HG03457 (cell line): Measurements from ENCODE around the gene MNAT1.
"Not testable (repeated sequence)": the region's sequence is repeated elsewhere in the genome, so short reads cannot be mapped to it uniquely, and the experiment has no call there.

ENCODE experiments used
- ATAC-seq: cut with Tn5 transposase; IDR thresholded peaks from one replicate; pipeline ENCODE4 v1.9.1; 2021; ENCODE audit warnings: moderate number of reproducible peaks; ENCODE audit not compliant: unreplicated experiment

Gene MNAT1

DNA sequence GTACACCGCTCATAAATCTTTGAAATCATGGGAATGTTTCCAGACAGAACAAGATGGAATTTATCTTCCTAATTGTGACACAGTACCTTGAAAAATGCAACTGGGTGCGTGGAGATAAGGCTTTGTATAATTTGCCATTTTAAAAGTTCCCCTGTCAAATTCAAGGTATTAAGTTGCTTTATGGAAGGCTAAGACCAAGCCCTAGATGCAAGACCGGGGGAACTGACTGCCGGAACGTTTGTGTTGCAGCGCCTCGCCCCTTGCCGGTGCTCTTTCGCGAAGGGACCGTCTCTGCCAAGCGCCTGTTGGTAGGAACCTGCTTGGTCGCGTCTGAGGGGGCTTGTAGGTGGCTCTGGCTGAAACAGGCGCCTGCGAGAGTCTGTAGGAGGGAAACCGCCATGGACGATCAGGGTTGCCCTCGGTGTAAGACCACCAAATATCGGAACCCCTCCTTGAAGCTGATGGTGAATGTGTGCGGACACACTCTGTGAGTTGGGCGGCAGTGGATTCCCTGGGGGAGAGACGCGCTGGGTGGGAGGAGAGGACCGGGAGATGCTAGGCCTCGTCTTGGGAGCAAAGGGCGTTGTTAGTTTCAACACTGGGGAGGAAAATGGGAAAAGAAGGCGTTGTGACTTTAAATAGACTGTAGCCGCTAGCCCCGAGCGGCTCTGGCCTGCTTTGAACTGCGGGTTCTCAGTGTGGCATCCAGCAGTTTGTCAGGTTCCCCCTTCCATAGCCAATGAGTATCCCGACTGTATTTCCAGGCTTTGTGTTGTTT is at the start of gene MNAT1:
Gene MNAT1 (plus strand): TSS at position 297 of the 778 bp plus-strand sequence. CDS start 102 bp downstream, at position 399.
- ATAC-seq = peak; percentile 84

DNA sequence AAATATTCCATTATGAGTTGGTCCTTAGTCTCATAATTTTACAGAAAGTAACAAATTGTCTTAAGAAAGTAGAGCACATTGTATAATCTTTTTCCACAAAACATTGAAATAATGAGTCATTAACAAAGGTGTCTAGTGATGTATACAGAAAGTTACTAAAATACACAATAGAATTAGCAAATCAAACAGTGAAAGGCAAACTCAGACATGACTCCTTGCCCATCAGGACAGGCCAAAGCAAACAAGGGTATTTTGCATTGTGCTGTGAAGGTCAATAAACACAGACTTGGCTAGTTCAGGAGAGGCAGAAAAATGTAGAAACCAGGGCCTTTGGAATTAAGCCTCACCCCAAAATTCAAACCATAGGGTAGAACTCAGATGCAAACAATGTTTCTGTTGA is 47.7 kb upstream of the MNAT1 start:
- ATAC-seq = no peak

DNA sequence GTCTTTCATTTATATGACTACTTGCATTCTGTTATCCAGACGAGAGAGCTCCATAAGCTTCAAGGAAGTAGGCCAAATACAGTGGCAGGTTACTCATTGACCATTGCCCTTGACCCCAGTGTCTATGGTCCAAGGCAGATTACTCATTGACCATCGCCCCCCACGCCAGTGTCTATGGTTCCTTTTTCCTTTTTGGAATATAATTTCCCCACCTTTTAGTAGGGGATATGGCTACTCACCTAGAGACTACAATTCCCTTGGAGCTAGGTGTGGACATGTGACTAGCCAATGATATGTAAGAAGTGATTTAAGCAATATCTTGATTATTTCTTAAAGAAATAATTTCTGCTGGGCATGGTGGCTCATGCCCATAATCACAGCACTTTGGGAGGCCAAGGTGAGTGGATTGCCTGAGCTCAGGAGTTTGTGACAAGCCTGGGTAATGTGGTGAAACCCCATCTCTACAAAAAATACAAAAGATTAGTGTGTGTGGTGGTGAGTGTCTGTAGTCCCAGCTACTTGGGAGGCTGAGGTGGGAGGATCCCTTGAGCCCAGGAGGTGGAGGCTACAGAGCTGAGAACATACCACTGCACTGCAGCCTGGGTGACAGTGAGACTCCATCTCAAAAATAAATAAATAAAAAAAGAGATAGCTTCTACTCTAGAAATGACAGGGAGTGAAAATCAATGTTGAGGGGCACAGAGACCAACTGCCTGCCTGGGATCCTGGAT is 43.0 kb upstream of the MNAT1 start:
- no peak for ATAC-seq

DNA sequence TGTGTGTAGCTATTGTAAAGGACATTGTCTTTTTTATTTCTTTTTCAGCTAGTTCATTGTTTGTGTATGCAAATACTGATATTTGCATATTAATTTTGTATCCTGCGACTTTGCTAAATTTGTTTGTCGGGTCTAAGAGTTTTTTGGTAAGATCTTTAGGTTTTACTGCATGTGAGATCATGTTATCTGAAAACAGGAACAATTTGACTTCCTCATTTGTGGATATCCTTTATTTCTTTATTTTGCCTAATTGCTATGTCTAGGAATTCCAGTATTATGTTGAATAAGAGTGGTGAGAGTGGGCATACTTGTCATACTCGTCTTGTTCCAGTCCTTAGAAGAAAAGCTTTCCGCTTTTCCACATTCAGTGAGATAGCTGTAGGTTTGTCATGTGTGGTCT is 39.2 kb upstream of the MNAT1 start:
- ATAC-seq = no peak

DNA sequence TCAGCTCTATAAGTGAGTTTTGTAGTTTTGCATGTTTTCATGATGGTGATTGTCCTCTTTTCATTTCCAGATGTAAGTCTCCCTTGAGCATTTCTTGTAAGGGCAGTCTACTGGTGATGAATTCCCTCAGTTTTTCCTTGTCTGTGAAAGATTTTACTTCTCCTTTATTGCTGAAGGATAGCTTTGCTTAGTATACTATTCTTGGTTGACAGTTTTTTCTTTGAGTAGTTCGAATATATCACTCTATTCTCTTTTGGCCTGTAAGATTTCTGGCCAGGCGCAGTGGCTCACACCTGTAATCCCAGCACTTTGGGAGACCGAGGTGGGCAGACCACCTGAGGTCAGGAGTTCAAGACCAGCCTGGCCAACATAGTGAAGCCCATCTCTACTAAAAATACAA is 34.0 kb upstream of the MNAT1 start:
- ATAC-seq = no peak

DNA sequence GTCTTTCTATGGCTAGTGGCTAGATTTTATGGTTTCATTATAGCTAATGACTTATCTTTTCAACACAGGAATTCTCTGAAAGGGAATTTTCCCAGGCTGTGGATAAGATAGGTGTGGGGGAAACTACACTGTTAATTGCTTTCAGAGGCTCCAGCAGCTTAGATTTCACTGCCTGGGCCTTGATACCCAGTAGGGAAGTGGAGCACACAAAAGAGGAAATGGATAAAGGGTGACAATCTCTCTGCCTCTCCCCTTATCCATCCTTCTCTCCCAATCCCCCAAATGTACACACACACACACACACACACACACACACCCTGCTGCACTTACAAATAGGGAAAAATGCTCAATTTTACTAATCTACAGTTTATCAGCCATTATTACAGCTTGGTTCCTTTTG is 29.5 kb upstream of the MNAT1 start:
- no peak for ATAC-seq

DNA sequence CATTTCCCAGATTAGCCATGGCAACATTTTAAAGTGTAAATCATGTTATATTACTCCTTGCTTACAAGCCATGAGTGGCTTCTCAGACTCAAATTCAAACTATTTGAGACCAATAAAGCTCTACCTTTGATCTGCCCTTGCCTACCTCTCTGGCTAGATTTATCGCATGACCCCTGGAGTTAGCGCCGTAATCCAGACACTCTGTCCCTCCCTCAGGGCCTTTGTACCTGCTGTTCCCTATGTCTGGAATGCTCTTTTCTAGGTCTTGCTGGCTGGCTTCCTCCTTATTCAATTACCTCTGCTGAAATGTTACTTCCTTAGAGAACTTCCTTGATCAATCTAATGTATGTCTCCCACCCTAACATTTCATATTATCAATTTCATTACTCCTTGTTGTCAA is 26.7 kb upstream of the MNAT1 start:
- ATAC-seq = no peak

DNA sequence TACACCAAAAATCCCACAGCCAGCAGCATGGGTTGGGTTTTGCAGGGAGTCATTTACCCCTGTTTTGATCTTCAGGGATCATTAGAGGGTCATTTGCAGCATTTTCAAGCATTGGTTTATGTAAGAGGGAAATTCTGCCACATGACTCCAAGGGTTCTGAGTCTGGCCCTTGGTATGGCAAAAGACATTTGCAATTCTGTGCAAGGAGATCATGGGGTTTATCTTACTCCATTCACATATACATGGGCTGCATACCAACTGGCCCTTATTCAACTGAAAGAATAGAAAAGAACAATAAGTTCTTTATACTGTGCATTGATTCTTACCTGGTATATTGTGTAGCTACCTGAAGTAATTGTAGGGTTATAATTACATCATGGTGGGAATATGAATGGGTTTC is 24.1 kb upstream of the MNAT1 start:
- ATAC-seq = no peak

DNA sequence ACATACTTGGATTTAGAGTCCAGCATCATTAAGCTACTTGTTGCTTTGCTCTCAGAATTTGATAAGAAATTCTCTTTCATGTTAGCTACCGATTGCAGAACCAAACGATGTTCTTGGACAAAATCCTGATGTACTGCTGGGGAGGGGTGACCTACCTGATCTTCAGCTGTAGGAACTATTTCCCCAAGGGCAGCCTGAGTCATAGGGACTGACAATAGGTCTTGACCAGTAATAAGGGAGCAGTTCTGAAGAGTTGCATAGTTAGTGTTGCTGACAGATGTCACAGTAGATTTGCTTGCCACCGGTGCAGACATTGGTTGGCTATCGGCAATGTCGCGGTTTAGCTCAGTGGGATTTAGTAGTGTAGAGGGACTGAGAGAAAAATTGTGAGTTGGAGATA is 21.0 kb upstream of the MNAT1 start:
- no peak for ATAC-seq

DNA sequence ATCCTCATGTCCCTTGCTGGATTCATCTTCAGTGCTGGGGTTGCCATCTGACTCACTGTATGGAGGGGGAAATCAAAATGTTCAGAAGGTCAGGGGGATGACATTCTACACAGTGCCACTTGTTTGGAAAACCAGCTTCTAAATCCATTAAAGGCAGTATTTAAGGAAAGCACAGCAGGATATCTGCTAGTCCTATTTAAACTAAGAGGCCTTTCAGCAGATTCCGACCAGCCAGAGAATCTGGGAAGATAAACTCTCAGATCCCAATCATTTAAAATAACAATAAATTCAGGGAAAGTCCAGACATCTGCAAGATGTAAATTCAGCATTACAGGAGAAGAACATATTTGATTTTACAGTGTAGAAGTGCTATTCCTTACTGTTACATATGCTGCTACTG is 14.2 kb upstream of the MNAT1 start:
- ATAC-seq = no peak

DNA sequence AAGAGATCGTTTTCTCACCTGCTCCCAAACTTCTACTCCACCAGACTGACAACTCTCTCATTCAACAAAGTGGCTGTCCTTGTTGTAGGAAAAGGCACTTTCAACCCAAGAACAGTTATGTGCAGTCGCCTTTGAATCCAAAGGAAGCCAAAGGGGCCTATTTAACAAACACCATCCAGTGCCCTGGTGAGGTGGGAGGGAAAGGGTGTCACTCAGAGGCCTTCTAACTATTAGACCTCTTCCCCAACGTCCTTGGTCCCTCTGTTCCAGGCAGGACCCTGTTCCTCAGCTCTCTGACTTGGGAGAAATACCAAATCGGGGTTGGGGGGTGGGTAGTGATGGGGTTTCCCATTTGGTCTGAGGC is 13.6 kb upstream of the MNAT1 start:
- ATAC-seq = no peak

DNA sequence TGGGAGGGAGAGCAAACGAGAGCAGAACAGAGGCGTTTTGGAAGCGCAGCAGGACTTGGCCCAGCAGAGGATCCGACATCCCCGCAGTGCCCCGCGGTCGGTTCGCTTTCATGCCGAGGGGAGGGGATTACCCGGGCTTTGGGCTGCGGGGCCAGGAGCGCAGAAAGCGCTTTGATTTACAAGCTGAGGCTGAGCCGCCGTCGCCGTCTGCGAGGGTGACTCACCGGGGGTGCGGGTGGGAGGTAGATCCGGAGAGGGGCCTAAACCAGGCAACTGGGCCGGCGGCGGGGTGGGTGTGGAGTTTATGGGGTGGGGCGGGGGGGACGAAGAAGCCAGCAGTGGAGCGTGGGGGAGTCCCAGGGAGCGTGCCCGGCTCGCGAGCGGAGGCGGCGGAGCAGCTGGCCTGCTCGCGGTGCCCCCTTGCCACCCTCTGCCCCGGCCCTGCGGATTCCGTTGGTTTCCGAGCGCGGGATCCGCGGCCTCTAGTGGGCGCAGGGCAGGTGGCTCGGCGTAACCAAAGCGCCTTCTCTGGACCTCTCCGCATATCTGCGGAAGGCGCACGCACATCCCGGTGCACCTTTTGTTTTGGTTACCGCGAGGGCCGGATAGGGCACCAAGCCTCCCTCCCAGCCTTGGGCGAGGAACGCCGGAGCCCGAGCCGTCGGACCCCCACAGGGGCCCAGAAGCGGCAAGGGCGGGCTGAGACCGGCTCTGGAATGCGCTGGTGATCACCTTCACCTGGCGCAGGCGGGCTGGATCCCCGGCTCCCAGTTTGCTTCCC is 13.0 kb upstream of the MNAT1 start:
- no peak for ATAC-seq

DNA sequence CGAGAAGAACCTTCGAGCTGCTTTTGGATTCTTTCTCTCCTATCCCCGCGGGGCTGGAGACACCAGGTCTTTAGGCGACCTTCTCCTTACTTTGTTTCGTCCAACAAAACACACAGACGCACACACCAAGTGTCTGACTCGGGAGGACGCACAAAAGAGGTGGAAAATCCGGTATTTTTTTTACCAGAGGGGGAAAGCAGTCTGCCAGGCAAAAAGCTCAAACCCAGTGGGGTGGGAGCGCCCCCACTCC is 12.5 kb upstream of the MNAT1 start:
- no peak for ATAC-seq

DNA sequence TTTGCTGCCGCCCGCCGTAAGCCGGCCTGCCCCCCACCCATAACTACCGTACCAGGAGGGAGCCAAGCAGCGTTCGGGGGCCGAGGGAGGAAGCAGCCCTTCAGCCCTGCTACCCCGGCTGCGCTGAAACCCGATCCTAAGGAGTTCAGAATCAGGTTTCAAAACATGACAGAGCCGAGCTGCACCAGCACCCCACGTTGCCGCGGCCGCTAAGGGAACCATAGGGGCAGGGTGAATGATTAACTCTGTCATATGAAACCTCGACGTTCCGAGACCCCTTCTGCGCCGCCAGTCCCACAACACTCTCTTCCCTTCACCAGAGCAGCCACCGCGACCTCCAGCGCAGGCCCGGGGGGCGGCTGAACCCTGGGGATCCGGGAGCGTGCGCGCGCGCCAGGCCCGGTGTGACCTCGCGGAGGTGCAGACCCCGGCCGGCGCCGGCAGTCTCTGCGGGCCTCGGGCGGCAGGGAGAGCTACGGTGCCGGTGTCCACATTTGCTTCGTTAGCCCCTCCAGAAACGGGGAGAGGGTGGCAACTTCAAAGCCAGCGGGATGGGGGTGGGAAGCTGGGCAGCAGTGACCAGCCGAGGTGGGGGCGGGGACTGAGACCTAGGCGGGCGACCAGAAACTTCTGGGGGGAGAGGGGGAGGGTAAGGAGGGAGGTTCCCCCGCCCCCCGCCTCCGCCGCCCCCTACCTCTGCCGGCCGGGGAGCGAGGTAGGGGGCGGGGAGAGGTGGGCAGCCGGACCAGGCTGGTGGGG is 12.0 kb upstream of the MNAT1 start:
- no peak for ATAC-seq

DNA sequence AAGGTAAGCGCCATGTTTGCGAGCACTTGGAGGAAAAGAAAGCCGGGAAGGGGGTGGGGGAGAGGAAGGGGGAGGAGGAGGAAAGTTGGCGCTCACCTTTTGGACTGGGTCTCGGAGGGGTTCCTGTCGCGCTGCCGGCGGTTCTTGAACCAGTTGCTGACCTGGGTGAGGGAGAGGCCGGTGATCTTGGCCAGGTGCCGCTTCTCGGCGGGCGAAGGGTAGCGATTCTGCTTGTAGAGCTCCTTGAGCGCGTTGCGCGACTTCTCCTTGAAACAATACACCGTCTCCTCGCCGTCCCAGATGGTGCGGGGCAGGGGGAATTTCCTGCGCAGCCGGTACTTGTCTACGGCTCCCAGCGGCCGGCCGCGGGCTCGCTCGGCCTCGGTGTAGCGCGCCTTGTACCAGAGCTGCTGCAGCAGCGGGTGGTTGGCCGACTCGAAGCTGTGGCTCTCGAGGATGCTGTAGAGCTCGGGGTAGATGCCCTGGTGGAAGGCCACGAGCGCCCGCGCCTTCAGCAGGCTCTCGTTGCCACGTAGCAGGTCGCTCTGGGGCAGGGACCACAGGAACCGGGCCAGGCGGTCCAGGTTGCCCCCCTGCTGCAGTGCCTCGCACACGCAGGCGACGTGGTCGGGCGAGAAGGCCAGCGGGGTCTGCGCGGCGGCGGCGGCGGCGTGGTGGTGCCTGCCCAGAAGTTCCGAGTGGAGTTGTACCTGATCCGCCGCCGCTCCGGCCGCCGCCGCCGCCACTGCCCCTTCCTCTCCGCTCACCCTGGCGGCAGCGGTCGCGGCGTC is 11.2 kb upstream of the MNAT1 start:
- no peak for ATAC-seq

DNA sequence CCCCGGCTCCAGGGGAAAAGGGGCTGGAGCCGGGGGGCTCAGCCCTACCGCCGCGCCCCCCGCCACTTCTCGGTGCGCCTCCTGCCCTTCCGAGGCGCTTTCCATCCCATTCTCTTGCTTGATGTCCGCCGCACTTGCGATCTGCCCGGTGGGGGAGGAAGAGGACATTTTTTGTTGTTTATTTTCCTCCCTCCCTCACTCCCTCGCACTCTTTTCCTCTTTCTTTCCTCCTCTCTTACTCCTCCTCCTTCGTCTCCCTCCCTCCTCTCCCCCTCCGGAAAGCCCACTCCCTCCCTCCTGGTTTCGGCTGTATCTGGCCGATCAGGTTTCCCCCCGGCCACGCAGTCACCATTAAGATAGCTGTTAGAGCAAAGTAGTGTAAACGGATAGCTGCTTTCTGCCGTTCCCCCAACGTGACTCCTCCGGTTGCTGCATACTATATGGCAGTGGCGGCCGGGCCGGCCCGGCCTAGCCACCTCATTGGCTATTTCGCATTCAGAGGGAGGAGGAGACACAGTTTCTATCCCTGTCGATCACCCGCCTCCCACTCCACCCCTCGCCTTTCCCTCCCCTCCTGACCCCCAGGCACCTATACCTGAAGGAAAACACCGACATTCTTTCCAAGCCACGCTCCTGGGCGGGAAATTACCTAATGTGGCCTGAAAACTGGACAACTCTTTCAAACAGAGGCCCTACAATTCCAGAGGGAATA is 10.5 kb upstream of the MNAT1 start, which contains the start of gene SIX4:
Gene SIX4 (minus strand): TSS at position 445 of the 712 bp plus-strand sequence. CDS start 277 bp downstream, at position 168.
- ATAC-seq = peak; percentile 49

DNA sequence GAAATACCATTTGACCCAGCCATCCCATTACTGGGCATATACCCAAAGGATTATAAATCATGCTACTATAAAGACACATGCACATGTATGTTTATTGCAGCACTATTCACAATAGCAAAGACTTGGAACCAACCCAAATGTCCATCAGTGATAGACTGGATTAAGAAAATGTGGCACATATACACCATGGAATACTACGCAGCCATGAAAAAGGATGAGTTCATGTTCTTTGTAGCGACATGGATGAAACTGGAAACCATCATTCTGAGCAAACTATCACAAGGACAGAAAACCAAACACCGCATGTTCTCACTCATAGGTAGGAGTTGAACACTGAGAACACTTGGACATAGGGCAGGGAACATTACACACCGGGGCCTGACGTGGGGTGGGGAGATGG is 3.3 kb upstream of the MNAT1 start:
- ATAC-seq = not testable (repeated sequence)

DNA sequence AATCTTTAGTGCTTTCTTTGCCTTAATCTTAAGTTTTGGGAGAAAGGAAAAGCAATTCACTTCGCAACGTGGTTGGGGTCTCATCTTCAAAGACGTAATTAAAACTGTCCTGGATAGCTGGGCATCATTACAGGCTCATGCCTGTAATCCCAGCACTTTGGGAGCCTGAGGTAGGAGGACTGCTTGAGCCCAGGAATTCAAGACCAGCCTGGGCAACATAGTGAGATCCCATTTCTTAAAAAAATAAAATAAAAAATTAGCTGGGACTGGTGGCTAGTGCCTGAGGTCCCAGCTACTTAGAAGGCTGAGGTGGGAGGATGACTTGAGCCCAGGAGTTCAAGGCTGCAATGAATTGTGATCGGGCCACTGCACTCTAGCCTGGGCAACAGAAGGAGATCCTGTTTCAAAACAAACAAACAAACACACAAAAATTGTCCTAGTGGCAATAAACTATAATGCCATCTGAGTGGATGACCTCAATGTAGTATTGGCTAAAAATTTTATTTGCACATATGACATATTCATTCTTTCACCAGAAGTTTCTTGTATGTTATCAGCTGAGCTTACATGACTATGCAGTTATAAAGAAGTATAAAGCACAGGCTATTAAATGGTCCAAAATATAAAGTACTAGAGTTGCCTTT is 1.6 kb upstream of the MNAT1 start:
- no peak for ATAC-seq

DNA sequence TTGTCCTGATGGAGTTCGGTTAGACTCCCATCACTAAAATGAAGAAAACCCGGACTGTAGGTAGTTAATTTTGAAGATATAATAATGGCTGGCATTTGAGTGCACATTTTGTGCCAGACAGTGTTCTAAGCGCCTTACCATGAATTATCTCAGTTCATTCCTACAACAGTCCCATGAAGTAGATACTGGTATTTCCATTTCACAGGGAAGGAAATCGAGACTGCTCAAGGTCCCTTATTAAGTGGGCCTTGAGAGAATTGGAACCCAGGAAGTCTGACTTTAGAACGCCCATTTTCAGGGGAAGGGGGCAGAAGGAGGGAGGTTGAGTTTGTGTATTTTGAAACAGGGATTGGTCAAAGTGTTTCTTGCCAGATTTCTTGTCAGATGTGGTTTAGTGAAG is 855 bp downstream of the MNAT1 start:
- no peak for ATAC-seq
